Colonic mucosa (tissue), 4 donors: ENCODE data around the gene DDX31. TPM values are rescaled to one million over a fixed set of nuclear protein-coding genes. Genes with fewer than 3 reads are reported as not detected.

Experiments used
- DNase-seq: peaks from one replicate; pipeline ENCODE4 v3.0.0-alpha.2; 2020
- H3K27ac ChIP-seq: fragments of 200-600 bp; one replicate; pipeline ENCODE4 v1.8.0; 2021
- H3K27me3 ChIP-seq: fragments of 200-600 bp; one replicate; pipeline ENCODE4 v1.8.0; 2021
- H3K36me3 ChIP-seq: fragments of 200-600 bp; one replicate; pipeline ENCODE4 v1.8.0; 2021
- H3K4me1 ChIP-seq: fragments of 200-600 bp; one replicate; pipeline ENCODE4 v1.8.0; 2021; ENCODE audit warnings: mild to moderate bottlenecking
- H3K4me3 ChIP-seq: fragments of 200-600 bp; one replicate; pipeline ENCODE4 v1.8.0; 2021
- H3K9ac ChIP-seq, 2 donors: one replicate each; pipeline ENCODE4 v1.7.0; 2013; ENCODE audit warnings: control low read depth in 2 of 2, low read depth in 2 of 2, low read length in 2 of 2
- H3K9me3 ChIP-seq: fragments of 200-600 bp; one replicate; pipeline ENCODE4 v1.8.0; 2021
- intact Hi-C: fragments of 100-400 bp; cut with DNase I; formaldehyde crosslinking; loops from one replicate; pipeline ENCODE4 v1.14.1; 2022
- total RNA-seq, 2 donors: library from RNA; stranded (reverse); fragmentation: NEBNext Ultra II Directional in 1 of 2; extraction: Animal tissue kit (Norgen Biotek cat#: 25700) in 1 of 2; gene quantifications; one replicate each; pipeline ENCODE4 v1.2.1, GENCODE V29; 2021
- TF ChIP-seq, protein P1 (sequence below): fragments of 200-600 bp; IDR thresholded peaks from one replicate; pipeline ENCODE4 v1.8.0; 2022; ENCODE audit warnings: antibody characterized with exemption, mild to moderate bottlenecking
- donor health status: healthy.
- donor health status: DM: no; HTN: no; CAD: no.
- donor health status: DM: no; HTN: no; CAD: no.

The DDX31 gene
- total RNA-seq, 2 donors from 2014 or later = 6.8 to 11.6 TPM

DNA sequence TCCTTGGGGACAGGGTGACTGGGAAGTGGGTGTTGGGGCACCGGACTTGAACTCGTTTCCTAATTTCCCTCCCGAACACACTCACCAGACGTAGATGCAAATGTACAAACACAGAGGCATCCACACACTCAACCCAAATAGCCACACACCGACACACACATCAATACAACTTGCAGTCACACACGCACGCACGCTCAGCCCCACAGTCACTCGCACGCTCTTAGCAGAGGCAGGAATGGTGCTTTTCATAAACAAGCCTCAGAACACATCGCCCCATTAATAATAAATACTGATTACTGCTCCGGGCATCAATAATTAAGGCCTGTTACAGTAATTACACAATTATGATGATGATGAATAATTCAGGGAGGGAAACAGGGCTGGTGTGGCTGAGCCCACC is 81.7 kb downstream of the DDX31 start:
- DNase-seq = no peak
- no peak overlapping the region for H3K27ac ChIP-seq
- H3K9me3 ChIP-seq = no peaks in the 10 kb centered on the region
- no peak overlapping the region for H3K4me3 ChIP-seq
- TF ChIP-seq, protein P1, sequence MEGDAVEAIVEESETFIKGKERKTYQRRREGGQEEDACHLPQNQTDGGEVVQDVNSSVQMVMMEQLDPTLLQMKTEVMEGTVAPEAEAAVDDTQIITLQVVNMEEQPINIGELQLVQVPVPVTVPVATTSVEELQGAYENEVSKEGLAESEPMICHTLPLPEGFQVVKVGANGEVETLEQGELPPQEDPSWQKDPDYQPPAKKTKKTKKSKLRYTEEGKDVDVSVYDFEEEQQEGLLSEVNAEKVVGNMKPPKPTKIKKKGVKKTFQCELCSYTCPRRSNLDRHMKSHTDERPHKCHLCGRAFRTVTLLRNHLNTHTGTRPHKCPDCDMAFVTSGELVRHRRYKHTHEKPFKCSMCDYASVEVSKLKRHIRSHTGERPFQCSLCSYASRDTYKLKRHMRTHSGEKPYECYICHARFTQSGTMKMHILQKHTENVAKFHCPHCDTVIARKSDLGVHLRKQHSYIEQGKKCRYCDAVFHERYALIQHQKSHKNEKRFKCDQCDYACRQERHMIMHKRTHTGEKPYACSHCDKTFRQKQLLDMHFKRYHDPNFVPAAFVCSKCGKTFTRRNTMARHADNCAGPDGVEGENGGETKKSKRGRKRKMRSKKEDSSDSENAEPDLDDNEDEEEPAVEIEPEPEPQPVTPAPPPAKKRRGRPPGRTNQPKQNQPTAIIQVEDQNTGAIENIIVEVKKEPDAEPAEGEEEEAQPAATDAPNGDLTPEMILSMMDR = no peak
- no peaks in the 10 kb centered on the region for H3K4me1 ChIP-seq
- no peaks in the 10 kb centered on the region for H3K36me3 ChIP-seq
- intact Hi-C loops = no loop called here
- H3K27me3 ChIP-seq = peaks cover 89% of the 10 kb centered on the region
- no peak overlapping the region for H3K9ac ChIP-seq

DNA sequence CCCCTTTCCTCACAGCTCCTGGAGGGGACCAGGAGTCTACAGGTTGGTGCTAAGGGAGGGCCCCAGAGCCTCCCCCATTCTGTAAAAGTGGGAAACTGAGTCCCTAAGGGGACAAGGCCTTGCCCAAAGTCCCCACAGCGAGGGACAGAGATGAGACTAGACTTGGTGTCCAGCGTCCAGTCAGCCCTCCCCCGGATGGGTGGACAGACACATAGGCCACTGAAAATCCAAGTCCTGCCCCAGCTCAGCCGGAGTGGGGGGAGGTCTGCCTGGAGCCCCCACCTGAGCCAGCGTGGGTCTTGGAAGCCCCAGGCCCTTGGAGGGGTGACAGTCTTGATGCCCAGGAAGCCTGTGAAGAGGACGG is 82.2 kb downstream of the DDX31 start:
- TF ChIP-seq, protein P1 = no peak
- no peak overlapping the region for H3K4me3 ChIP-seq
- intact Hi-C loops = no loop called here
- H3K9ac ChIP-seq = no peak overlapping the region
- peaks cover 94% of the 10 kb centered on the region for H3K27me3 ChIP-seq
- no peak overlapping the region for H3K27ac ChIP-seq
- H3K4me1 ChIP-seq = no peaks in the 10 kb centered on the region
- no peaks in the 10 kb centered on the region for H3K36me3 ChIP-seq
- DNase-seq = no peak
- no peaks in the 10 kb centered on the region for H3K9me3 ChIP-seq

DNA sequence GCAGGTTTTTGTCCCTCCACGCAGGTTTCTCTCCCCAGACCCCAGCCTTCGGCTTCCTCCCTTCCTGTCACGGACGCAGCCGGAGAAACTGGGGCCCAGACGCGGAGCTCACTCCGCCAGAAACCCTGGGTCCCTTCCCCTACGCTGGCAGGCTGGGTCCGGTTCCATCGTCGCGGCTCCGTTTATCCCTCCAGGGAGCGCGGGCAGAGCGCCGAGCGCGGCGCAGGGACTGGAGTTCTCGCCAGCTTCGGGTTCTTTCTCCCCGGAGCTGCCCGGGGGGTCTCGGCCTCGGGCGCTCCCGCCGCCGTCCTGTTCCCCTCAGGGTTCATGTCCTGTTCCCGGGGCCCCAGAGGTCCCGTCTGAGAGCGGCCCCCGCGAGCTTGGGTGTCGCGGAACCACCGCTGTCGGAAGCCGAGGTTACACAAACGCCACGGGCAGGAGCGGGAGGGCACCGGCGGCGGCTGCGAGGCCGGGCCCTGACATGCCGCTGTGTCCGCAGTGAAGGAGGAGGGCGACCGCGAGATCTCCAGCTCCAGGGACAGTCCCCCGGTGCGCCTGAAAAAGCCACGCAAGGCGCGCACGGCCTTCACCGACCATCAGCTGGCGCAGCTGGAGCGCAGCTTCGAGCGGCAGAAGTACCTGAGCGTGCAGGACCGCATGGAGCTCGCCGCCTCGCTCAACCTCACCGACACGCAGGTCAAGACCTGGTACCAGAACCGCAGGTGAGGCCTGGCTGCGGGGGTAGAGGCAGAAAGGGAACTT is 82.8 kb downstream of the DDX31 start:
- TF ChIP-seq, protein P1 = no peak
- intact Hi-C loops = no loop called here
- H3K36me3 ChIP-seq = no peaks in the 10 kb centered on the region
- no peak overlapping the region for H3K9ac ChIP-seq
- DNase-seq = no peak
- no peaks in the 10 kb centered on the region for H3K9me3 ChIP-seq
- no peak overlapping the region for H3K27ac ChIP-seq
- H3K27me3 ChIP-seq = peaks cover 98% of the 10 kb centered on the region
- H3K4me1 ChIP-seq = no peaks in the 10 kb centered on the region
- H3K4me3 ChIP-seq = no peak overlapping the region

DNA sequence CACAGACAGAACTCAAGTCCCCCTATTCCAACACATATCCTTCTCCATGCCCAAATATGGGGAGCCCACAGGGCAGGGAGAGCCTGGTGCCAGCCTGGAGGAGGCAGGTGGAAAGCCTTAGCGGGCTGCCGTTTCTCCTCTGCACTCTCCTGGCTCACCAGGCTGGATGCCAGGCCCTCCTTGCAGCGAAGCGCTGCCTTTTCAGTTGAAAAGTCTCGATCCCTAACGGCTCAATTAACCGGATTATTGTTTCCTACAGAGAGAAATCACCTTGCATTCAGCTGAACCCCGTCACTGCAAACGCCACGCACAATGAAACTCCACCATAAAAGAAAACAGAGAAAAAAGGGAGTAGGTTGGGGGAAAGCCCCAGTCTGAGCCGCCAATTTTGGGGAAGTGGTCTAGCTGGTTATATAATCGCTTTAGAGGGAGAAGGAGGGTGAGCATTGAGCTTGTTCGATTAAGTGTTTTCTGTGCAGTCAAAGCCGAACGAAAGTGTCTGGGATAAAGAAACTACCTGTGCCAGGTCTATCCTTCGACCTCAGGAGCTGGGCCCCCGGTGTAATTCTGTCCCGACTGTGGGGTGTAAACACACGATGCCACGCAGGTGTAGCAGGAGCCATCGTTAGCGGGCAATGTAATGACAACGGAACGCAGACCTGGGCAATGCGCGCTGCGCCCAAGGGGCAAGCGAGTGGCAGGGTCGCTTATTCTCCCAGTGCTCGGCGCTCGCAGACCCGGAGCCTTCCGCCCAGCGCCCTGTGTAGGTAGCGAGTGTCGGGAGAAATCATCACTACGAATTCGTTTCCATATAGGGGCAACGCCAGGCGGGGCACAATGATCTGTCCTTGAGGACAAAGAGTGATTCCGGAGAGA is 83.6 kb downstream of the DDX31 start:
- DNase-seq = no peak
- no peaks in the 10 kb centered on the region for H3K4me1 ChIP-seq
- TF ChIP-seq, protein P1 = no peak
- H3K9me3 ChIP-seq = no peaks in the 10 kb centered on the region
- no peaks in the 10 kb centered on the region for H3K36me3 ChIP-seq
- no peak overlapping the region for H3K4me3 ChIP-seq
- no peak overlapping the region for H3K9ac ChIP-seq
- intact Hi-C loops = no loop called here
- H3K27ac ChIP-seq = no peak overlapping the region
- peaks cover 98% of the 10 kb centered on the region for H3K27me3 ChIP-seq

DNA sequence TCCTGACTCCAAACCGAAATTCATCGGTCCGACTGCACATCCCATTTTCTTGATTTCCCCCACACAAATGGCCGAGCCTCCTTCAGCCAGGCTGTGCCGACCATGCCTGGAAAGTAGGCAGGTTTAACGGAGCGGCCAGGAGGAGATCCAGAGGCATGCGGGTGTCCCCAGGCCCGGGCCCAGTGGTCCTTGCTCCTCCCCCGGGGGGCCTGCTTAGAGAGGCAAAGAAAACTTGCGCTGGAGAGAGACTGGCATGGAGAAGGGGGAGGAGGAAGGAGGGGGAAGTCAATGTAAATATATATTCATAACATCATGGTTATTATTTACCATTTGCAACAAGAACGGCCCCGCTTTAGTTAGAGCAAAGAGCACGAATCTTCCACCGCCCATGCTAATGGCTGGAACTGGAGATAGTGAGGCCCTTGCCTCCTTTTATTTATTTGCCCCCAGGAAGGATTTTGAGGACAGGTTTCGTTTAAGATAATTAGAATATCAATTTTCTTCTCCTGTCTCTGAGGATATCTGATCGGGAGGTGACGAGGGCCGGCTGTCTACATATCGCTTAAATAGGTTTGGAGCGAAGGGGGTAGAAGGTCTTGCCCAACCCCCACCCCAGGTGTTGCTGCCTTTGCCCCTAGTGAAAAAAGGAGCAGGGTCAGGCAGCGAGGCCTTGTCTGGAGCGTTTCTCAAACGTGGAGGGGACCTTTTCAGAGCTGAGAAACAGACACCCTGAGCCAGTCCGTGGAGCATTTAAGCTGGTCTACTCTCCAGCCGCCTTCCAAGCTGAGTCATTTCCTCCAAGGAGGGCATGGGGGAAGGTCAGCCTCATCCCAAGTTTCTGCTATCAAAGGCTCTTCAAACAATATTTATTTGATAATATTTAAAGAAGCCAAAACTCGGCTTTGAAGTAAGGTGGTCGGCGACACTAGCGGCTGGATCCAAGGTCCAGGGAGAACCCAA is 84.9 kb downstream of the DDX31 start:
- Histone ChIP-seq H3K4me1 (no peaks in the 10 kb centered on the region), H3K27ac (no peak overlapping the region), H3K27me3 (peaks cover 97% of the 10 kb centered on the region), H3K4me3 (no peak overlapping the region), H3K9me3 (no peaks in the 10 kb centered on the region), H3K36me3 (no peaks in the 10 kb centered on the region), H3K9ac (no peak overlapping the region)
- TF ChIP-seq, protein P1 = no peak
- intact Hi-C loops = no loop called here
- DNase-seq = no peak
